WTC11 (cell line): ENCODE data around the gene COL4A6.

ENCODE experiments used
- ATF1 ChIP-seq: sonication (generic); formaldehyde crosslinking; IDR thresholded peaks from 2 replicates; pipeline ENCODE4 v1.8.1; 2023; ENCODE audit warnings: mild to moderate bottlenecking, moderate library complexity, missing genetic modification reagents
- CBFB ChIP-seq: sonication (generic); formaldehyde crosslinking; IDR thresholded peaks from 2 replicates; pipeline ENCODE4 v1.8.1; 2022; ENCODE audit warnings: mild to moderate bottlenecking, low read depth, missing genetic modification reagents
- JUN ChIP-seq: sonication (generic); formaldehyde crosslinking; IDR thresholded peaks from 2 replicates; pipeline ENCODE4 v1.8.0; 2023; ENCODE audit warnings: mild to moderate bottlenecking, missing genetic modification reagents
- ZBTB21 ChIP-seq: sonication (generic); formaldehyde crosslinking; IDR thresholded peaks from 2 replicates; pipeline ENCODE4 v1.8.1; 2023; ENCODE audit warnings: mild to moderate bottlenecking, missing genetic modification reagents, borderline replicate concordance
- TF ChIP-seq, protein P1 (sequence below): fragments of 200-600 bp; IDR thresholded peaks from 2 replicates; pipeline ENCODE4 v1.8.0; 2022; ENCODE audit warnings: antibody characterized with exemption
- TF ChIP-seq, protein P2 (sequence below): sonication (generic); formaldehyde crosslinking; IDR thresholded peaks from 2 replicates; pipeline ENCODE4 v1.8.1; 2022; ENCODE audit warnings: mild to moderate bottlenecking, moderate library complexity, missing genetic modification reagents
- TF ChIP-seq, protein P3 (sequence below): sonication (generic); formaldehyde crosslinking; IDR thresholded peaks from 2 replicates; pipeline ENCODE4 v1.8.1; 2023; ENCODE audit warnings: mild to moderate bottlenecking, missing genetic modification reagents
- TF ChIP-seq, protein P4 (sequence below): sonication (generic); formaldehyde crosslinking; IDR thresholded peaks from 2 replicates; pipeline ENCODE4 v1.8.1; 2022; ENCODE audit warnings: low read depth, missing genetic modification reagents, borderline replicate concordance
- TF ChIP-seq, protein P5 (sequence below): sonication (generic); formaldehyde crosslinking; conservative IDR thresholded peaks from 2 replicates; pipeline ENCODE4 v1.8.1; 2023; ENCODE audit warnings: mild to moderate bottlenecking, low read depth, missing genetic modification reagents, moderate library complexity

DNA sequence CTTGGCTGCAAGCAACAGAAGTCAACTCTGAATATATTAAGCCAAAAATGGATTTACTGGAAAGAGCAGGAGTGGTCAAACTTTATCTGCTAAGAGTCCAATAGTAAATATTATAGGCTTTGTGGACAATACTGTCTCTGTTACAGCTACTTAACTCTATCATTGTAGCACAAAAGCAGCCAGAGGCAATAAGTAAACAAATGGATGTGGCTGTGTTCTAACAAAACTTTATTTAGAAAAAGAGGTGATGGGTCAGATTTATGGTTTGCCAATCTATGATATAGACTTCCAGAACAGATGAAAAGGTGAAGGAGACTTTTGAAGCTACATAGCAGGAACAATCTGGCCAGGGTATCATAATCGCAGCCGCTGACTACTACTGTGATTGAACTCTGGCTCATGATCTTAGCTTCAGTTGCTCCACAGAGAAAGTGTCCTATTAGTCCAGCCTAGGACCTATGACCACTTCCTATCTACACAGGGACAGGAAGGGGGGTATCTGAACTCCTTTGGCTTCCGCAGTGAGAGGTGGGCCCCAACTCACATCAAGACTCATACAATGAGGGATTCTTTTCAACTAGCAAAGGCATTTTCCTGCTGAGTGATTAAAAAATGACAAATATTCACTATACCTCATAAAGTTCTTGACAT lies 191.8 kb downstream of the COL4A6 start:
- TF ChIP-seq, protein P1, sequence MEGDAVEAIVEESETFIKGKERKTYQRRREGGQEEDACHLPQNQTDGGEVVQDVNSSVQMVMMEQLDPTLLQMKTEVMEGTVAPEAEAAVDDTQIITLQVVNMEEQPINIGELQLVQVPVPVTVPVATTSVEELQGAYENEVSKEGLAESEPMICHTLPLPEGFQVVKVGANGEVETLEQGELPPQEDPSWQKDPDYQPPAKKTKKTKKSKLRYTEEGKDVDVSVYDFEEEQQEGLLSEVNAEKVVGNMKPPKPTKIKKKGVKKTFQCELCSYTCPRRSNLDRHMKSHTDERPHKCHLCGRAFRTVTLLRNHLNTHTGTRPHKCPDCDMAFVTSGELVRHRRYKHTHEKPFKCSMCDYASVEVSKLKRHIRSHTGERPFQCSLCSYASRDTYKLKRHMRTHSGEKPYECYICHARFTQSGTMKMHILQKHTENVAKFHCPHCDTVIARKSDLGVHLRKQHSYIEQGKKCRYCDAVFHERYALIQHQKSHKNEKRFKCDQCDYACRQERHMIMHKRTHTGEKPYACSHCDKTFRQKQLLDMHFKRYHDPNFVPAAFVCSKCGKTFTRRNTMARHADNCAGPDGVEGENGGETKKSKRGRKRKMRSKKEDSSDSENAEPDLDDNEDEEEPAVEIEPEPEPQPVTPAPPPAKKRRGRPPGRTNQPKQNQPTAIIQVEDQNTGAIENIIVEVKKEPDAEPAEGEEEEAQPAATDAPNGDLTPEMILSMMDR = no peak
- TF ChIP-seq, protein P2, sequence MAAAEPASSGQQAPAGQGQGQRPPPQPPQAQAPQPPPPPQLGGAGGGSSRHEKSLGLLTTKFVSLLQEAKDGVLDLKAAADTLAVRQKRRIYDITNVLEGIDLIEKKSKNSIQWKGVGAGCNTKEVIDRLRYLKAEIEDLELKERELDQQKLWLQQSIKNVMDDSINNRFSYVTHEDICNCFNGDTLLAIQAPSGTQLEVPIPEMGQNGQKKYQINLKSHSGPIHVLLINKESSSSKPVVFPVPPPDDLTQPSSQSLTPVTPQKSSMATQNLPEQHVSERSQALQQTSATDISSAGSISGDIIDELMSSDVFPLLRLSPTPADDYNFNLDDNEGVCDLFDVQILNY (CRISPR knock-in tag) = no peak
- TF ChIP-seq, protein P3, sequence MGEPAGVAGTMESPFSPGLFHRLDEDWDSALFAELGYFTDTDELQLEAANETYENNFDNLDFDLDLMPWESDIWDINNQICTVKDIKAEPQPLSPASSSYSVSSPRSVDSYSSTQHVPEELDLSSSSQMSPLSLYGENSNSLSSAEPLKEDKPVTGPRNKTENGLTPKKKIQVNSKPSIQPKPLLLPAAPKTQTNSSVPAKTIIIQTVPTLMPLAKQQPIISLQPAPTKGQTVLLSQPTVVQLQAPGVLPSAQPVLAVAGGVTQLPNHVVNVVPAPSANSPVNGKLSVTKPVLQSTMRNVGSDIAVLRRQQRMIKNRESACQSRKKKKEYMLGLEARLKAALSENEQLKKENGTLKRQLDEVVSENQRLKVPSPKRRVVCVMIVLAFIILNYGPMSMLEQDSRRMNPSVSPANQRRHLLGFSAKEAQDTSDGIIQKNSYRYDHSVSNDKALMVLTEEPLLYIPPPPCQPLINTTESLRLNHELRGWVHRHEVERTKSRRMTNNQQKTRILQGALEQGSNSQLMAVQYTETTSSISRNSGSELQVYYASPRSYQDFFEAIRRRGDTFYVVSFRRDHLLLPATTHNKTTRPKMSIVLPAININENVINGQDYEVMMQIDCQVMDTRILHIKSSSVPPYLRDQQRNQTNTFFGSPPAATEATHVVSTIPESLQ = no peak
- TF ChIP-seq JUN (CRISPR knock-in tag) (no peak), ATF1 (no peak), CBFB (CRISPR knock-in tag) (no peak), ZBTB21 (CRISPR knock-in tag) (no peak)
- TF ChIP-seq, protein P4, sequence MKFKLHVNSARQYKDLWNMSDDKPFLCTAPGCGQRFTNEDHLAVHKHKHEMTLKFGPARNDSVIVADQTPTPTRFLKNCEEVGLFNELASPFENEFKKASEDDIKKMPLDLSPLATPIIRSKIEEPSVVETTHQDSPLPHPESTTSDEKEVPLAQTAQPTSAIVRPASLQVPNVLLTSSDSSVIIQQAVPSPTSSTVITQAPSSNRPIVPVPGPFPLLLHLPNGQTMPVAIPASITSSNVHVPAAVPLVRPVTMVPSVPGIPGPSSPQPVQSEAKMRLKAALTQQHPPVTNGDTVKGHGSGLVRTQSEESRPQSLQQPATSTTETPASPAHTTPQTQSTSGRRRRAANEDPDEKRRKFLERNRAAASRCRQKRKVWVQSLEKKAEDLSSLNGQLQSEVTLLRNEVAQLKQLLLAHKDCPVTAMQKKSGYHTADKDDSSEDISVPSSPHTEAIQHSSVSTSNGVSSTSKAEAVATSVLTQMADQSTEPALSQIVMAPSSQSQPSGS (CRISPR knock-in tag) = no peak
- TF ChIP-seq, protein P5, sequence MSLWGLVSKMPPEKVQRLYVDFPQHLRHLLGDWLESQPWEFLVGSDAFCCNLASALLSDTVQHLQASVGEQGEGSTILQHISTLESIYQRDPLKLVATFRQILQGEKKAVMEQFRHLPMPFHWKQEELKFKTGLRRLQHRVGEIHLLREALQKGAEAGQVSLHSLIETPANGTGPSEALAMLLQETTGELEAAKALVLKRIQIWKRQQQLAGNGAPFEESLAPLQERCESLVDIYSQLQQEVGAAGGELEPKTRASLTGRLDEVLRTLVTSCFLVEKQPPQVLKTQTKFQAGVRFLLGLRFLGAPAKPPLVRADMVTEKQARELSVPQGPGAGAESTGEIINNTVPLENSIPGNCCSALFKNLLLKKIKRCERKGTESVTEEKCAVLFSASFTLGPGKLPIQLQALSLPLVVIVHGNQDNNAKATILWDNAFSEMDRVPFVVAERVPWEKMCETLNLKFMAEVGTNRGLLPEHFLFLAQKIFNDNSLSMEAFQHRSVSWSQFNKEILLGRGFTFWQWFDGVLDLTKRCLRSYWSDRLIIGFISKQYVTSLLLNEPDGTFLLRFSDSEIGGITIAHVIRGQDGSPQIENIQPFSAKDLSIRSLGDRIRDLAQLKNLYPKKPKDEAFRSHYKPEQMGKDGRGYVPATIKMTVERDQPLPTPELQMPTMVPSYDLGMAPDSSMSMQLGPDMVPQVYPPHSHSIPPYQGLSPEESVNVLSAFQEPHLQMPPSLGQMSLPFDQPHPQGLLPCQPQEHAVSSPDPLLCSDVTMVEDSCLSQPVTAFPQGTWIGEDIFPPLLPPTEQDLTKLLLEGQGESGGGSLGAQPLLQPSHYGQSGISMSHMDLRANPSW (CRISPR knock-in tag) = no peak
